ENCODE measurements around the gene SIN3B. TPM values are rescaled to one million over a fixed set of nuclear protein-coding genes. Genes with fewer than 3 reads are reported as not detected.

SIN3B gene
- total and polyA plus RNA-seq, 12 donors, result 22.8 to 133 (median 35.9) TPM

DNA sequence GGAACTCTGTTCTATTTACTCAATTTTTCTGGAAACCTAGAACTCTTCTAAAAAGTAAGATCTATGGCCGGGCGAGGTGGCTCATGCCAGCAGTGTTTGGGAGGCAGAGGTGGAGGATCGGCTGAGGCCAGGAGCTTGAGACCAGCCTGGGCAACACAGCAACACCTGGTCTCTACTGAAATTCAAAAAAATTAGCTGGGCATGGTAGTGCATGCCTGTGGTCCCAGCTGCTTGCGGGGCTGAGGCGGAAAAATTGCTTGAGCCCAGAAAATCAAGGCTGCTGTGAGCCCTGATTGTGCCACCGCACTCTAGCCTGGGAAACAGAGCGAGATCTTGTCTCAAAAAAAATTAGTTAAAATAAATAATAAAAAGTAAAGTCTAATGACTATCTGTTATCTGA lies 88.2 kb downstream of the SIN3B start:
- Histone ChIP-seq H3K36me3 (replicated peaks in 1 of 2) (no peaks in the 10 kb centered on the region), H3K27ac (no peak overlapping the region), H3K27me3 (no peaks in the 10 kb centered on the region), H3K4me3 (no peak overlapping the region), H3K4me1 (replicated peaks in 1 of 2) (no peaks in the 10 kb centered on the region), H3K9me3 (replicated peaks in 1 of 3) (peaks cover 0 to 4% (median 0%) of the 10 kb centered on the region in 3 donors)
- WGBS, 4 donors, result 77 to 80% (median 78%) methylated on average over 7 of the region's 7 CpGs
- TF ChIP-seq, protein P1, sequence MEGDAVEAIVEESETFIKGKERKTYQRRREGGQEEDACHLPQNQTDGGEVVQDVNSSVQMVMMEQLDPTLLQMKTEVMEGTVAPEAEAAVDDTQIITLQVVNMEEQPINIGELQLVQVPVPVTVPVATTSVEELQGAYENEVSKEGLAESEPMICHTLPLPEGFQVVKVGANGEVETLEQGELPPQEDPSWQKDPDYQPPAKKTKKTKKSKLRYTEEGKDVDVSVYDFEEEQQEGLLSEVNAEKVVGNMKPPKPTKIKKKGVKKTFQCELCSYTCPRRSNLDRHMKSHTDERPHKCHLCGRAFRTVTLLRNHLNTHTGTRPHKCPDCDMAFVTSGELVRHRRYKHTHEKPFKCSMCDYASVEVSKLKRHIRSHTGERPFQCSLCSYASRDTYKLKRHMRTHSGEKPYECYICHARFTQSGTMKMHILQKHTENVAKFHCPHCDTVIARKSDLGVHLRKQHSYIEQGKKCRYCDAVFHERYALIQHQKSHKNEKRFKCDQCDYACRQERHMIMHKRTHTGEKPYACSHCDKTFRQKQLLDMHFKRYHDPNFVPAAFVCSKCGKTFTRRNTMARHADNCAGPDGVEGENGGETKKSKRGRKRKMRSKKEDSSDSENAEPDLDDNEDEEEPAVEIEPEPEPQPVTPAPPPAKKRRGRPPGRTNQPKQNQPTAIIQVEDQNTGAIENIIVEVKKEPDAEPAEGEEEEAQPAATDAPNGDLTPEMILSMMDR (IDR thresholded peaks at IDR 0.05), result no peak
- no peak for TF ChIP-seq POLR2A (IDR thresholded peaks at IDR 0.05)
- no peak for DNase-seq
- intact Hi-C loops (cut with DNase I), result no loop called here

DNA sequence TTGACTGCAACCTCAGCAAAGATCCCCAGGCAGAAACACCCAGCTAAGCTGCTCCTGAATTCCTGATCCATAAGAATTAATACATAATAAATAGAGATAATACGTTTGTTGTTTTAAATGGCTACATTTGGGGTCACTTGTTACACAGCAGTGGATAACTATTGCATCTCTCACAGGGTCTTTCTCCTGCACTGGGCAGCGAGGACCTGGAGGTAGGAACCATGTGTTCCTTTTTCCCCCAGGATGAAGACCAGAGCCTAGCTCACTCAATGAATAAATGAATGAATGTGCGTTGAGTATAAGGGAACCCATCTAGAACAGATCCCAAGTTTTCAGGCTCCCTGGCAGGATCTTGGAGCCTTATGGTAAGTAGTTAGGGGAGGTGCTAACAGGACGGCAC lies 90.3 kb downstream of the SIN3B start:
- 64 to 86% (median 70%) methylated on average over 4 of the region's 4 CpGs for WGBS, 4 donors
- intact Hi-C loops (cut with DNase I), result no loop called here
- no peaks in the 10 kb centered on the region for H3K27me3 ChIP-seq
- H3K27ac ChIP-seq, result no peak overlapping the region
- no peaks in the 10 kb centered on the region for H3K4me1 ChIP-seq (replicated peaks in 1 of 2)
- no peak for DNase-seq
- H3K4me3 ChIP-seq, result no peak overlapping the region
- no peaks in the 10 kb centered on the region for H3K36me3 ChIP-seq (replicated peaks in 1 of 2)
- TF ChIP-seq, protein P1 (IDR thresholded peaks at IDR 0.05), result no peak
- TF ChIP-seq POLR2A (IDR thresholded peaks at IDR 0.05), result no peak
- H3K9me3 ChIP-seq (replicated peaks in 1 of 3), result no peaks in the 10 kb centered on the region

DNA sequence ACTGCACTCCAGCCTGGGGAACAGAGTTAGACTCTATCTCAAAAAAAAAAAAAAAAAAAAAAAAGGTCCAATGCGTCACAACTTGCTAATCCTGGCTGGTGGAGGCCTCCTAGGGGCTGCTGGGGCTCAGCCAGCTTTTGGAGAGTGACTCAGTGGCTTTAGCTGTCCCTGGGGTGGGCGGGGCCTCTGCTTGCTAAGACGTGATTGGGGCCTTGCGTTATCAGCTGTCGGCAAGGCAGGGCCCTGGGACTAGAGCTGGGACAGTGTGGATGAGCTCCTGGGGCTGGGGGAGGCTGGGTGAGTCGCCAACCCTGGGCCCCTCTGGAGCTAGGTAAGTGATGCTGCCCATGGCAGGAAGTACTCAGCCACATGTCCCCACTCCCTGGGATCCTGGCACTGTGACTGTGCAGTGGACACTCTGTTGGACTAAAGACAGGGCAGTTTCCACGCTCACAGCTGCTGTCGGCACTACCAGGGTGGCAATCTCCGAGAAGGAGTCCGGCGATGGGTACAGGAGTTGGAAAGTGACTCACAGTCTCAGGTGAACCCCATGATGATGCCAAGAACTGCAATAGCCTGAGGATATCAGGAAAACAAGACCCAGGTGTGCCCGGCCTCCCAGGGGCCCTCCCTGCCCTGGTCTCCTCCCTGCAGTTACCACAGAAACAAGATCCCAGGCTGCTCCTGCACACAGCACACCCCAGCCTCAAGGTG lies 91.8 kb downstream of the SIN3B start:
- DNase-seq, result peak; percentile 64 to 94 (median 88)
- no peaks in the 10 kb centered on the region for H3K9me3 ChIP-seq (replicated peaks in 1 of 3)
- 56 to 69% (median 65%) methylated on average over 5 to 12 of the region's 12 CpGs for WGBS, 4 donors
- no peaks in the 10 kb centered on the region for H3K36me3 ChIP-seq (replicated peaks in 1 of 2)
- intact Hi-C loops (cut with DNase I), result no loop called here
- no peak overlapping the region for H3K4me3 ChIP-seq
- TF ChIP-seq, protein P1 (IDR thresholded peaks at IDR 0.05), result no peak
- no peak for TF ChIP-seq POLR2A (IDR thresholded peaks at IDR 0.05)
- H3K27me3 ChIP-seq, result no peaks in the 10 kb centered on the region
- no peaks in the 10 kb centered on the region for H3K4me1 ChIP-seq (replicated peaks in 1 of 2)
- H3K27ac ChIP-seq, result no peak overlapping the region

DNA sequence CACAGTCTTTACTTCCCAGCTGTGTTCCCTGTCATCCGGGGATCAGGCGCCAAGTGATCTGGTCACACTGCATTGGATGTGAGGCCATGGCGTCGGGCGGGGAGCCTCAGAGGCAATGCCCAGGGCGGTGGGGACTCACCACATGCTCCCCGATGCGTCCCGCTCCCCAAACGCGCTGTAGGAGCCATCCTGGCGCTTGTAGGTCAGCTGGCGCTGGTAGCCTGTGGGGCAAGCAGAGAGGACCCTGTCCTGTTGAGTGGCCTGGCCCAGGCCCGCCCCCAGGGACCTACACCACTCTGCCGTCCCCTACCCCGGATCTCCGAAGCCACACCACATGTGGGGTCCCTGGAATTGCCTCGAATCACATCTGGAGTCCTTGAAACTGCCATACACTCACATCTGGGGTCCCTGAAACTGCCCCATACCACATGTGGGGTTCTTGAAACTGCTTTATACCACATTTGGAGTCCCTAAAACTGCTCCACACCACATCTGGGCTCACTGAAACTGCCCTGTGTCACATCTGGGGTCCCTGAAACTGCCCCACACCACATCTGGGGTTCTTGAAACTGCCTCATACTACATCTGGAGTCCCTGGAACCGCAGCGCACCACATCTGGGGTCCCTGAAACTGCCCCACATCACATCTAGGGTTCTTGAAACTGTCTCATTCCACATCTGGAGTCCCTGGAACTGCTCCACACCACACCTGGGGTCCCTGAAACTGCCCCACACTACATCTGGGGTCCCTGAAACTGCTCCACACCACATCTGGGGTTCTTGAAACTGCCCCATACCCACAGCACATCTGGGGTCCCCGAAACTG lies 92.8 kb downstream of the SIN3B start:
- intact Hi-C loops (cut with DNase I), result no loop called here
- TF ChIP-seq, protein P1 (IDR thresholded peaks at IDR 0.05), result no peak
- TF ChIP-seq POLR2A (IDR thresholded peaks at IDR 0.05), result no peak
- H3K9me3 ChIP-seq (replicated peaks in 1 of 3), result no peaks in the 10 kb centered on the region
- H3K27ac ChIP-seq, result no peak overlapping the region
- no peak for DNase-seq
- H3K27me3 ChIP-seq, result no peaks in the 10 kb centered on the region
- no peaks in the 10 kb centered on the region for H3K4me1 ChIP-seq (replicated peaks in 1 of 2)
- H3K36me3 ChIP-seq (replicated peaks in 1 of 2), result no peaks in the 10 kb centered on the region
- H3K4me3 ChIP-seq, result no peak overlapping the region
- 83 to 91% (median 88%) methylated on average over 19 to 21 of the region's 21 CpGs for WGBS, 4 donors

All from adrenal gland (tissue), 12 donors.